Ectodermal cell (in vitro differentiated cells): ENCODE results near the gene ADAMTS4.

Experiments
- H3K27ac ChIP-seq: 2 replicates; pipeline ENCODE4 v1.7.0; 2013; ENCODE audit warnings: mild to moderate bottlenecking, low read depth, low read length; ENCODE audit not compliant: insufficient read depth, poor library complexity, severe bottlenecking
- H3K27me3 ChIP-seq: 2 replicates; pipeline ENCODE4 v1.7.0; 2013; ENCODE audit warnings: mild to moderate bottlenecking, low read length; ENCODE audit not compliant: insufficient read depth, control insufficient read depth, poor library complexity, severe bottlenecking
- H3K36me3 ChIP-seq: one replicate; pipeline ENCODE4 v1.7.0; 2013; ENCODE audit warnings: low read length; ENCODE audit not compliant: control insufficient read depth, insufficient read depth
- H3K4me1 ChIP-seq: one replicate; pipeline ENCODE4 v1.7.0; 2013; ENCODE audit warnings: low read length; ENCODE audit not compliant: control insufficient read depth, insufficient read depth
- H3K4me3 ChIP-seq: 2 replicates; pipeline ENCODE4 v1.7.0; 2013; ENCODE audit warnings: low read depth, low read length, control low read depth; ENCODE audit not compliant: insufficient read depth
- H3K9me3 ChIP-seq: 2 replicates; pipeline ENCODE4 v1.7.0; 2013; ENCODE audit warnings: mild to moderate bottlenecking, low read length, moderate library complexity; ENCODE audit not compliant: control insufficient read depth
- WGBS, 2 experiments: methylation state at CpG; one replicate each; pipeline ENCODE4 v1.1.7; 2013; ENCODE audit warnings: missing lambda C conversion rate in 2 of 2; 5-methylcytosine and 5-hydroxymethylcytosine counted together

Gene ADAMTS4

DNA sequence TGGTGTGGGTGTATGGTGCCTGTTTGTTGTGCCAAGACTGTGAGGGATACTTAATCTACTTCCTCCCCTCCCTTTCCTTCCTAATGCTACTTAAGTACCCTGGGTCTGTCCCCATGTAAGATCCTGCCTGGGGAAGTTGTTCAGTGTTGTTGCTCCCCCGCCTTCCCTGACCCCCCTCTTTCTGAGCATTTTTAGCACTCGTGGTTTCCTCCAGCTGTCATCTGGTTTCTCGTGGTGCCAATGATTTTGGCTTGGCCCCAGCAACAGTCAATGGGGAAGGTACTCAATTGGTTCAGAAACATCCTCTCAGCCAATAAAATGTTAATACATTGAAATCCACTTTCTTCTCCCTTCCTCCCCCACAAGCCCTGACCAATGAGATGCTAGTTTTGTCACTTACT lies 13.6 kb downstream of the ADAMTS4 start:
- H3K4me3 ChIP-seq, result no peak overlapping the region
- WGBS, 2 experiments, result 64 to 68% methylated on average over 3 of the region's 3 CpGs
- no peak overlapping the region for H3K27ac ChIP-seq

DNA sequence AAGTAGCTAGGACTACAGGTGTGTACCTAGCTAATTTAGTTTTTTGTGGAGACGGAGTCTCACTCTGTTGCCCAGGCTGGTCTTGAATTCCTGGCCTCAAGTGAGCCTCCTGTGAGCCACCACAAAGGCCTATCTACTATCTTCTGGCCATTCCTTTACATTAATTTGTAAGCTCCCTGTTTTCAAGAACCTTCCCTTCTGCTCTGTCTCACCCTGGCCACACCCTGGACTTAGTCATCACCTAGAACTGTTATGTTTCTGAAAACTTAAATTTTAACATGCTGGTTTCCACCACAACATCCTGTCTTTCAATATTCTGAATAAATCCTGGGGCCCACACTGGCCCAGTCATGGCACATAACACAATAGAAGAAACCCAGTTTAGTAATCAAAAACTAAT lies 16.6 kb downstream of the ADAMTS4 start:
- Histone ChIP-seq H3K27me3 (no peaks in the 10 kb centered on the region), H3K9me3 (no peaks in the 10 kb centered on the region), H3K4me3 (no peak overlapping the region), H3K4me1 (no peaks in the 10 kb centered on the region), H3K27ac (no peak overlapping the region), H3K36me3 (no peaks in the 10 kb centered on the region)
- 83 to 100% methylated on average over 1 of the region's 1 CpG for WGBS, 2 experiments

More for the DNA sequence above, 13.6 kb downstream of the ADAMTS4 start:
- Histone ChIP-seq H3K9me3 (no peaks in the 10 kb centered on the region), H3K4me1 (no peaks in the 10 kb centered on the region), H3K36me3 (no peaks in the 10 kb centered on the region), H3K27me3 (no peaks in the 10 kb centered on the region)

DNA sequence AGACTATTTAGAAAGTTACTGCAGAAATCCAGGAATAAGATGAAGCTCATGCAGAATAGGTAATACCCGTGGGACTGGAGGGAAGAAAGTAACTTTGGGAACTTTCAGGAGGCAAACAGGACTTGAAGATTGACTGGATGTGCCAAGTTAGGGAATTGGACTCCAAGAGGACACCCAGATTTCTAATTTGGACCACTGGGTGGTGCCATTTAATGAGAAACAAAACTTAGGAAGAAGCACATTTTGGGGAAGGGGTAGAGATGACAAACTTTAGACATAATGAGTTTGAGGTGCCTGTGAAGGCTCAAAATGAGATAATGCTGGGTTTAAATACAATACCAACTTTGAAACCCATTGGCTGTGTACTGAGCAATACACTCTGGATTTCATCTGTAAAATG lies 18.2 kb downstream of the ADAMTS4 start:
- H3K27ac ChIP-seq, result no peak overlapping the region
- H3K36me3 ChIP-seq, result no peaks in the 10 kb centered on the region
- no peaks in the 10 kb centered on the region for H3K4me1 ChIP-seq
- H3K4me3 ChIP-seq, result no peak overlapping the region
- H3K9me3 ChIP-seq, result no peaks in the 10 kb centered on the region
- no peaks in the 10 kb centered on the region for H3K27me3 ChIP-seq
- 75% methylated on average over 1 of the region's 1 CpG for WGBS, 2 experiments

DNA sequence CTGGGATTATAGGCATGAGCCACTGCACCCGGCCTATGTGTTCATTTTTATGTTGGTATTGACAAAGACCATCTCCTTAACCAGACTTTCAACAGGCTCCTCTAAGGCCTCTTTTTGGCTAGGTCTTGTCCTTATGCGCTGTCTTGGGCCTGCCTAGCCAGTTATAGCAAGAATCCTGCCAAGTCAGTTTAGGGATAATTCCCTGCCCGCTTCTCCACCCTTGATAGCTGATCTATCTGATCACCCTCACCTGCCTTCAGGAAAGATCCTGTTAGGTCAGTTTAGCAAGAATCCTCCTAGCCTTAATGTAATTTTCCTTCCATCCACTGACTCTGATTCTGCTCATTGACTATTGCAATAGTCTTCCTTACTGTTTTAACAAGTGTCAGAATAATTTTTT lies 19.2 kb downstream of the ADAMTS4 start:
- Histone ChIP-seq H3K4me3 (no peak overlapping the region), H3K9me3 (no peaks in the 10 kb centered on the region), H3K27ac (no peak overlapping the region), H3K4me1 (no peaks in the 10 kb centered on the region), H3K27me3 (no peaks in the 10 kb centered on the region), H3K36me3 (peaks cover 4% of the 10 kb centered on the region)
- WGBS, 2 experiments, result 92 to 95% methylated on average over 3 of the region's 3 CpGs

DNA sequence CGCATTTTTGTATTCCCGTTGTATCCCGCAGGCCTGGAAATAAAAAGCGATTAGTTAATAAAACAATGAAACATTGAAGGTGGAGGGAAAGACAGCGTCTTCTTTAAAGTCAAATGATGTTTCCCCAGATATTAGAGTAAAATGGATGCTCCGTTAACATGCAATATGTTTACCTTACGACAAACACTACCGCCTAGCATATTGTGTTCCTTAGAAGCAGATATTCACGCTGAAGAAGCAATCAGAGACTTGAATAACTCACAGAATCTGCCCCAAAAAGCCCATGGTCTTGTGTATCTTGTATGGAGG lies 21.0 kb downstream of the ADAMTS4 start:
- Histone ChIP-seq H3K36me3 (peaks cover 17% of the 10 kb centered on the region), H3K27me3 (no peaks in the 10 kb centered on the region), H3K4me1 (no peaks in the 10 kb centered on the region), H3K27ac (peak overlapping the region; percentile 51), H3K9me3 (no peaks in the 10 kb centered on the region), H3K4me3 (peak overlapping the region; percentile 74)
- 63 to 67% methylated on average over 9 of the region's 9 CpGs for WGBS, 2 experiments

DNA sequence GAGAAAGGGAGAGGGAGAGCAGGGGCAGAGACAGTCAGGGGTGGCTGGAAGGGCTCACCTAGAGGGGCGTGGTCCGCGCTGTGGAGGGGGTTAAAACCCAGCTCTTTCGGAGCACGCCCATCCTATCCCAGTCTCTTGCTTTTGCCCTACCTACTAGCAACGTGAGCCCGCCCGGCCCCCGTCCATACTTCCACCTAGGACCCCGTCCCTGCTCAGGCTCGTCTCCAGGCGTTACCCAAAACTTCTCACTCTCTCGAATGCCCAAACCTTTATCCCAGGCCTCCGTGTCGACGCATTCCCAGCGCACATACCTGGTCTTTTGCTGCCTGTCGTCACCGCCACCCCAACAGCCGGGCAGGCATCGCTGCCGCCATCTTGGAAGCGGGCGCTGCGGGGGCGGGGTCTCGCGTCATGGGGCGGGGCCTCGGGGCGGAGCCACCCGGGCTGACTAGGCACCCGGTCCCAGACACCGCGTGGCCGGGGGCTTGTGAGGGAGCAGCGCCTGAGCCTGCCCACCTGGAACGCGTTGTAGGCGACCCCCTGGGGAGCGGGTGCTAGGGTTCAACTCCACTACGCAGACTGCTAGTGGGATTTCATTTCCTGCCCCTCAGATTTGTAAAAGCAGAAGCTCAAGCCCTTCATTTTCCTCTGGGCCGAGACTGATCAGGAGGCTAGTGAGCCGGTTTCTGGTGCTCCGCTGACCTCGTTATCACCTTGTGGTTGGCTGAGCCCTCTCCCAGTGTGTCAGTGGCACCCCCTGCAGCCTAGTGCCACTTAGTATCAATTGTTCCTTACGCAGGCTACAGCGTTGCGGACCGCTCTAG lies 21.5 kb downstream of the ADAMTS4 start, which contains the start of gene B4GALT3:
TSS of gene B4GALT3 (minus strand) at position 396 of the 824 bp plus-strand sequence. CDS start 1,447 bp downstream, outside the sequence.
- peak within 1 kb of the TSS; percentile 74 for H3K4me3 ChIP-seq
- peaks cover 23% of the 10 kb centered on the region for H3K36me3 ChIP-seq
- H3K9me3 ChIP-seq, result no peaks in the 10 kb centered on the region
- H3K27me3 ChIP-seq, result no peaks in the 10 kb centered on the region
- H3K4me1 ChIP-seq, result no peaks in the 10 kb centered on the region
- 2% methylated on average over 50 of the region's 50 CpGs for WGBS, 2 experiments
- peak within 1 kb of the TSS; percentile 51 for H3K27ac ChIP-seq

DNA sequence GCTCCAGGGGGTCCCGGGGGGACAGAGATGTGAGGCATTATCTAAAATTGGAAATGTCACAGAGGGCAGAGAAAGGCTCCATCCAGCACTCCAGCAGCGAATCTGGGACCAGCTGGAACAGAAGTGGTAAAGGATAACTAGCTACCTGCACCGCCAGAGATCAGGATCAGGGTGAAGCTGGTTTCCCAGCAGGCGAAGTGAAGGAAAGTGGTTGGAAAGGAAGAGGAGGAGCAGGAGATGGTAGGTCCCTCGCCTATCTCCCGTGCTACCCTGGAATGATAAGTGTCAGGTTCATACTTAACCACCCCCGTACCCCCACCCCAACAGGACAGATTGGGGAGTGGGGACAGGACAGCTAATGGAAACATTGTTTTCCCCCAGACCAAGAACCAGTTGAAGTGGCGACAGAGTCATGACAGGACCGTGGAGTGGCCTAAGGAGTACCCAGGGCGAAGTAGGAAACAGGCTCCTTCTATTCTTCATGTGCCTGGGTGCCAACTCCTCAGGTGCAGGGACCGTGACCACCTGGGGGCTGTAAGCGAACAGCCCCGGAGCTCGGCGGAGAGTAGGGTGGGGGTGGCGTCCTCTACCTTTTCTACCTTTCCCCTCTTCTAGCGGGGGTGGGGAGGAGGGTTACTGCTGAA lies 22.3 kb downstream of the ADAMTS4 start:
- H3K36me3 ChIP-seq, result peaks cover 30% of the 10 kb centered on the region
- H3K27ac ChIP-seq, result no peak overlapping the region
- no peaks in the 10 kb centered on the region for H3K4me1 ChIP-seq
- no peaks in the 10 kb centered on the region for H3K27me3 ChIP-seq
- 31 to 34% methylated on average over 16 to 17 of the region's 17 CpGs for WGBS, 2 experiments
- peak overlapping the region; percentile 74 for H3K4me3 ChIP-seq
- no peaks in the 10 kb centered on the region for H3K9me3 ChIP-seq

DNA sequence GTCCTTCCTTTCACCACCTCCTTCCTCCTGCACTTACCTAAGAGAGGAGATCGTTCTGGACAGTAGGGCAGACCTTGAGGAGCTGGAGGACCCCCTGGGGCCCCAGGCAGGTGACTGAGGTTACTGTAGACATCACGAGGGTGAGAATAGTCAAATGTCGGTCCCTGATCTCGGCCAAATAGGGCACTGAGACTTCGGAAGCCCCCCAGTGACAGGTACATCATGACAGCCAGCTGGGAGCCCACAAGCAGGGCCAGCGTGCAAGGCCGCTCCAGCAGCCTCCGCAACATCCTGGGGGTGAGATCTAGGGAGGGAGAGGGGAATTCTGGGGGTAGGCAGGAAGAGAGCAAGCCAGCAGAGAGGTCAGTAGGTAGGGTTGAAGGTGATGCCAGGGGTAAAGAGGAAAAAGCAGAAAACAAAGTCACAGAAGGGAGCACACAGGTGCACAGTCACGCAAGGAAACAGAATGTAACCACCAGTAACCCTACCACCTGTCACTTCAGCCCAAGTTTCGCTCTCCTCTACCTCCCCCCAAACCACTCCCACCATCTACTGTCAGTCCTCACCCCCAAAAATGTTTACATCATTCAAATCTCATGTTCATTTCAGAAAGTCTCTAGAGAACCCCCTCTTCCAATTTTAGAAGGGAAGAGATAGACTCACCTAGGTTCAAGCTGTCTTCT lies 22.9 kb downstream of the ADAMTS4 start:
- Histone ChIP-seq H3K9me3 (no peaks in the 10 kb centered on the region), H3K36me3 (peaks cover 35% of the 10 kb centered on the region), H3K4me1 (no peaks in the 10 kb centered on the region), H3K4me3 (no peak overlapping the region), H3K27me3 (no peaks in the 10 kb centered on the region), H3K27ac (no peak overlapping the region)
- WGBS, 2 experiments, result 92 to 93% methylated on average over 10 of the region's 10 CpGs

DNA sequence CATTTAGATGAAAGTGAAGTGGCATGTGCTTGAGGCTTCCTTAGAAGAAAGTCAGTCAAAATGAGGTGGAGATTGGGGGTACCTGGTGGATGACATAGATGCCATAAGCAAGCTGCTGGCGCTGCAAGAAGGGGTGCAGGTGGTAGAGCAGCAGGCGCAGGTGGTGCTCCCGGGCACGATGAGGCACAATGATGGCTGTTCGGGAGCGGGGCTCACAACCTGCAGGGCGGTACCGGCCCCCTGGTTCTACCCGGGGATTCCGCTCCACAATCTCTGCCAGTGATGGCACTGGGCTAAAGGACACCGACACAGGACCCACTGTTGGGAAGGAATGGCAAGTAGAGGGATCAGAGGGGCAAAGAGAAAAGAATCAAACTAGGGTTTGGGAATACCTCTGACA lies 23.9 kb downstream of the ADAMTS4 start:
- 95 to 96% methylated on average over 11 of the region's 11 CpGs for WGBS, 2 experiments
- peaks cover 40% of the 10 kb centered on the region for H3K36me3 ChIP-seq

DNA sequence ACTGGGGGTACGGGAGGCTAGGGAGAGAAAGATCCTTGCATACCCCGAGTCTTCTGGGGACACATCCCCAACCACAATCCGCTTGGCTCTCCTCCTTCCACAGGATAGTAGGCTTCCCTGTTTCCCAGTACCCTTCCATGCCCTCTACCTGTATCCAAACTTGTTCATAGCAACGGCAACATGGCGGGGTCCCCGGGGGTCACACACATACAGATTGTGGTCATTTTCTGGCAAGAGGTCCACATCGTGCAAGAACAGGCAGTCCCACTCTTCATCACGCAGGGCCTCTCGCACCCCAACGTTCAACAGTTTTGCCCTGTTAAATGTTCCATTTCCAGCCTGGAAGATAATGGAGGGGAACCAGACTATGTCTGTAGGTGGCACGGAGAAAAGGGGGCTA lies 25.1 kb downstream of the ADAMTS4 start:
- Histone ChIP-seq H3K4me3 (no peak overlapping the region), H3K27ac (no peak overlapping the region), H3K27me3 (no peaks in the 10 kb centered on the region), H3K36me3 (peaks cover 40% of the 10 kb centered on the region), H3K4me1 (no peaks in the 10 kb centered on the region), H3K9me3 (no peaks in the 10 kb centered on the region)
- WGBS, 2 experiments, result 94 to 95% methylated on average over 11 of the region's 11 CpGs

More for the DNA sequence above, 23.9 kb downstream of the ADAMTS4 start:
- no peak overlapping the region for H3K4me3 ChIP-seq
- H3K27me3 ChIP-seq, result no peaks in the 10 kb centered on the region
- no peak overlapping the region for H3K27ac ChIP-seq
- H3K9me3 ChIP-seq, result no peaks in the 10 kb centered on the region
- H3K4me1 ChIP-seq, result no peaks in the 10 kb centered on the region
